ENCODE measurements around the gene CCDC172.

CCDC172 gene, protein sequence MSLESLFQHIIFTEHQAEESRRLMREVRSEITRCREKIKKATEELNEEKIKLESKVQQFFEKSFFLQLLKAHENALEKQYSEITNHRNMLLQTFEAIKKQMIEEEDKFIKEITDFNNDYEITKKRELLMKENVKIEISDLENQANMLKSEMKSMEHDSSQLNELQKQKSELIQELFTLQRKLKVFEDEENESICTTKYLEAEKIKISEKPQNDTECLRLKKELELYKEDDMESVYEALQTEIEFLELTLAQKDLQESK

DNA sequence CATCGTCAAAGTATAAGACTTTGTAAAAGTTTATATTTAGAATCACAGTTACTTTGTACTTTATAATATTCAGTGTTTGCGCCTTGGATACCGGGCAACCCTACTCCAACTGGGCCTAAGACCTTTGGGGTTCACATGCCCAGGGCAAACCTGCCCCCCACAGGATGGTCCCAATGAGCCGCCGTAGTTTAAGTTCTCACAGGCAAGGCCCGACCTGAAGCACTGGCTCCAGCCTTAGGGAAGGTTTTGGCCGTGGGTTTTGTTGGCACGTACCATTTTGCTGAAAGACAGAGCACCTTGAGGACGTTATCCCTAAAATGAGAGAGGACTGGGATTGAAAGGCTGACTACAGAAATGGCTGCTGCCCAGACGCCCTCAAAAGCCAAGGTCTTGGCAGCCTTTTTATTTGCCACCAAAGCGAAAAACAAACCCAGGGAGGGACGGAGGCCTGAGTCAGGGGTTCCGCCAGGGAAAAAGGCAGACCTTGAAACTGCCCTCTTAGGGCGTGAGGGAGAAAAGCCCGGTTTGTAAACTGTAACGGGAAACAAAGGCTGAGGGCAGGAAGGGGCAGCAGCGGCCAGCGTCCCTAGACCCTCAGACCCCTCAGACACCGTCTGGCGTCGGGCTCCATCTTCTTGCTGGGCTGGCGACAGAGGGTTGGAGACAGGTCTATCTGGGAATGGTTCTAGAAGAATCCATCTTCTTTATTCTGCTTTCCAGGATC lies at the start of gene CCDC172:
CCDC172 (plus strand) TSS at position 222 of the 724 bp plus-strand sequence. CDS start 564 bp downstream, outside the sequence.
- FAIRE-seq, result no peak
- no peak for TF ChIP-seq POLR2A (IDR thresholded peaks at IDR 0.05; ENCODE audit: low read depth, low read length)
- DNase-seq (ENCODE audit: insufficient read length, low spot score), result no peak

DNA sequence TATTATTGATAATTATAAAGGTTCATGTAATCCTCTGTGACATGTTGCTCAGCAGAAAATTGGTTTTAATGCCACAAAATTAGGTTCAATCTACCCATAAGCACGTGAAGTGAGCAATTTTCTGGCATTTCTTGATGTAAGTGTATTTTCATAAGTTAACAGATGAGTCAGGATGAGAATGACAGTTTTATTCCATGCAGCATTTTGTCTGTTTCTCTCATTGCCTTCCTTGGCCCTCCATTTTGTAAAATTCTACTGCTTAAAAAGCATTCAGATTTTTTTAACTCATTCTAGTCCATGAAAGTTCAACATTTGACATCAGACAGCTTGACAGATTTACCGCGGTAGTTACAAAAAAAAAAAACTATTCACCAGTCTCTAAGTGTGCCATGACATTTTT lies 47.3 kb upstream of the CCDC172 start:
- FAIRE-seq (no peak), DNase-seq (ENCODE audit: insufficient read length, low spot score) (no peak)
- no peak for TF ChIP-seq POLR2A (IDR thresholded peaks at IDR 0.05; ENCODE audit: low read depth, low read length)

DNA sequence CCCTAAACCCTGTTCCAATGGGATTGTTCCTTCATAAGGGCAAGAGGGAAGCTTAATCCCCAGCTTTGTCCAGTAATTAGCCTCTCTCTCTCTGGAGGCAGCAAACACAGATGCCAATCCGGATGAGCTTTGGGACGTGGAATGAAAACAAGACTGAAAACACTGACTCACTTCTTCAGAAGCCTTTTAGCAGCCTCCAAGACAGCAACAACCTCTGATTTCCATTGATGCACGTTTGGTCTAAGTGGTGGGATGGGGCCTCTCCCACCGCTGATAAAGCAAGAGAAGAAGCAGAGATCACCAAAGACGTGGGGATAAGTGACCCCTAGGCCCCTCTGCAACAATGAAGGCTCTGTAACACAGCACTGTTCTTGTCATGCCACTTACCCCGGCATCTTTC lies 45.4 kb upstream of the CCDC172 start:
- DNase-seq (ENCODE audit: insufficient read length, low spot score) (no peak), FAIRE-seq (no peak)
- TF ChIP-seq POLR2A (IDR thresholded peaks at IDR 0.05; ENCODE audit: low read depth, low read length), result no peak

DNA sequence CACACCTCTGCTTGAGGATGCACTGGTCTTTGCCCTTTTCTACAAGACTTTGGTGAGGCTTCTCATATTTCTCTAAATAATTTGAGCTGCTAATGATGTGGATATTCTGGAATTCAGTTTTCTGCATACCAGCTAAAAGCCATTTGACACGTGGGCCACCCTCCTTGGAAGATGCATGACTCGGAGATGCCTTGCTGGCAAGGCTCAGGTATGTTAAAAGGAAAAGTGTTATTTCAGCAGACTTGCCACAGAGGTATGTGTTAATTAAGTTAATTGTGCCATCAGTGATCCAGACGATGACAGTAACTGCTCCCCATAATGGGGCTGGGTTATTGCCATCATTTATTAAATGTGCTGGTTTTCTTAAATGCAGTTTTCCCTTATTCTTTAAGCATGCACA lies 42.5 kb upstream of the CCDC172 start:
- no peak for TF ChIP-seq POLR2A (IDR thresholded peaks at IDR 0.05; ENCODE audit: low read depth, low read length)
- DNase-seq (ENCODE audit: insufficient read length, low spot score) (no peak), FAIRE-seq (no peak)

DNA sequence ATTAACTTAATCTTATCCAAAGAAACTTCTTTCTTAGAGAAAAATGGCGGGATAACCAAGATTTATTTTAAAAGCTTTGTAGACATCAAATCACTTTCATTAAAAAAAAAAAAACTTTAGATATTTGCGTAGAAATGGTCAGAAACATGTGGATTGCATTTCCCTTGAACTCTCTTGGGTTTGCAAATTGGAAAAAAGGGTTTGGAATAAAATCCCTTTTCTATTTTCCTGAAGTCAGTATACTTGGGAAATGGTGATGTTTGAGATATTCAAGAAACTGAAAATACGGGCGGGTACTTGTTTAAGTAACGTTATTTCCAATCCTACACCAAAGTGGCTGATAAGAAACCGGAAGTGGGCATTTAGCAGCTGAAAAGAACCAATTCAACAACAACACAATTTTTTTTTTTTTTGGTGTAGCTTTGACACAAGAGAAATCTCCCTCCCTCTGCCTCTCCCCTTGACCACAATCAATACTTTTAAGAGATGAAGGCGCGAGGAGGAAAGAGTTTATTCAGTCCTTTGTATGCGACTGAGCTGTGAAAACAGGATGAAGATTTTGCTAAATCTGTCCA lies 37.5 kb upstream of the CCDC172 start:
- TF ChIP-seq POLR2A (IDR thresholded peaks at IDR 0.05; ENCODE audit: low read depth, low read length), result no peak
- FAIRE-seq (no peak), DNase-seq (ENCODE audit: insufficient read length, low spot score) (no peak)

DNA sequence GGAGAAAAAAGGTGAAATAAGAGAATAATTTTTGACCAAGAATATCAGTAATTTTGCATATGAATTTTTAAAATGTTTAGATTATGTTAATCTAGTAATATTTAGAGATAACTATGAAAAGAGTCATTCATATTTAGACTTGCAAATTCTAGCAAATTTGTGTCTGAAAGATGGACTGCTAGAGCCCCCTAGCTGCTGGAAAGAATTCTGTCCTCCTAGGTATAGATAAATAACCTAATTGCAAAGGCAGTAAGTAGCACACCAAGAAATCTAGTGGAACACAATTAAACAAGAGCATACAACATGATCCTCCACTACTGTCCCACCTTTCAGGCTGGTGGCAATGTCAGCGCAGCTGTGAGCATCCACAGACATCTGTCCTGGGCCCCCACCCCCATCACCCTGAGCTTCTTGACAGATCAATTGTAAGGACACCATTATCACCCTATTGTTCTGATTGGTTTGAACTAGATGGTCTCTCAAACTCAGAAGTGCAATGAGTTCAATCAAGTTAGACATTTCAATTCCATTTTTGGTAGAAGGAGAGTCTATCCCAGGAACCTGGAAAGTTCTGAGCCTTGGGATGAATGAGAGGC lies 36.2 kb upstream of the CCDC172 start:
- no peak for DNase-seq (ENCODE audit: insufficient read length, low spot score)
- TF ChIP-seq POLR2A (IDR thresholded peaks at IDR 0.05; ENCODE audit: low read depth, low read length), result no peak
- FAIRE-seq, result no peak

DNA sequence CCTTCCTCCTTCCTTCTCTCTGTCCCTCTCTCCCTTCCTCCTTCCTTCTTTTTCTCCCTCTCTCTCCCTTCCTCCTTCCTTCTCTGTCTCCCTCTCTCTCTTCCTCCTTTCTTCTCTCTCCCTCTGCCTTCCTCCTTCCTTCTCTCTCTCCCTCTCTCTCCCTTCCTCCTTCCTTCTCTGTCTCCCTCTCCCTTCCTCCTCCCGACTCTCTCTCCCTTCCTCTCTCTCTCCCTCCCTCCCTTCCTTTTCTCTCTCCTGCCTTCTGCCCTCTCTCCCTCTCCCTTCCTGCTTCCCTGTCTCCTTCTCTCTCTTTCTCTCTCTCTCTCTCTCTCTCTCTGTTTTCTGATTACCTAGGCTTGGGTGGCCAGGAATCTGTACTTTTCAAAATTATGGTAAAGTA lies 34.6 kb upstream of the CCDC172 start:
- no peak for FAIRE-seq
- no peak for DNase-seq (ENCODE audit: insufficient read length, low spot score)
- no peak for TF ChIP-seq POLR2A (IDR thresholded peaks at IDR 0.05; ENCODE audit: low read depth, low read length)

DNA sequence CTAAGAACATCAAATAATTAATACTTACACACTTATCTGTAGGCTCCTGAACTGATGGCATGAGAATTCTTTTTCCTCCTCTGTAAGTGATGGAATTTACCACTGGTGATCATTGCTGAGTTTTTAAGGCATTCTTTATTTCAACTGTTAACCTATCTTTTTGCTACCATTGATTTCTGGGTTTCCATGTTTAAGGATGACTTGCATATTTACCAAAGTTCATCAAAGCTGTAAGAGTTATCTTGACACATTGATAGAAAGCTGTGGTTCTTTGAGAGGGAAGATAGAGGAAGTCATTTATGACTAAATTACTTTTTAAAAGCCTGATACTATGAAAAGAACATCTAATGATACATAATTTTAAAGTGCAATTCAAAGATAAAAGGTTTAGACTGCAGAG lies 31.8 kb upstream of the CCDC172 start:
- FAIRE-seq, result no peak
- TF ChIP-seq POLR2A (IDR thresholded peaks at IDR 0.05; ENCODE audit: low read depth, low read length), result no peak

DNA sequence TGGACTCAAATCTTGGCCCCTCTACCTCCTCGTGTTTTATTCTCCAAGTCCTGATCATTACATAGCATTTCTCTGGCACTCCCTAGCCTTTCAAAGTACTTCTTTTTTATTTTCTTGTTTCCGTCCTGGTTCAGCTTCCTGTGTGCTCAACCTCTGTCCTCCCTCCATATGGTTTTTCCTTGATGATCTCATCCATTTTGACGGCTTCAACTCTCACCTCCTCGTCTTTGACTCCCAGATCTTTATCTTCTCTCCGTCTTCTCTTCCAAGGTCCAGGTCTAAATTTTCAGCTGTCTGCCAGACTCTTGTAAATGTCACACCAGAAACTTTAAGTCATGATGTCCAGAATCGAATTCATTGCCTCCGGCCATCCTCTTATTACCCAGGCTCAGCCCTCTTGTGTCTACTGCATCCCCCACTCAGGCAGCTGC lies 27.9 kb upstream of the CCDC172 start:
- DNase-seq (ENCODE audit: insufficient read length, low spot score) (no peak), FAIRE-seq (no peak)
- TF ChIP-seq POLR2A (IDR thresholded peaks at IDR 0.05; ENCODE audit: low read depth, low read length), result no peak

More for the DNA sequence above, 31.8 kb upstream of the CCDC172 start:
- no peak for DNase-seq (ENCODE audit: insufficient read length, low spot score)

DNA sequence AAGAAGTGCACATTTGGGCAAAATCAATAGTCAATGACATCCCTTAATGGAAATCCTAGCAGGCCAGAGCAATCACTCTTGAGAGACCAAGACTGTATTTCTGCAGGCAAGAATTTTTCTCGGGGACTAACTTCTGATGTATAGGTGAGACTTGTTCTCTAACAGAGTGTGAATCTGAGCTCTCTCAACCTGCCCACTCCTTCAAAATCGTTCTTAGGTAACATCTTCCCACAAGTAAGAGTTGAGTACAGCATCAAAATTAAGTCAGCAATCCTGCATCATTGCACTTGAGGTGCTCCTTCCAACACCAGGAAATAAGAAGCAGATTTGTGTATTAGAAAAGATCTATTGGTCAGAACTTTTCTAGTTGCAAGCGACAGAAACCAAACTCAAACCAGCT lies 25.7 kb upstream of the CCDC172 start:
- FAIRE-seq (no peak), DNase-seq (ENCODE audit: insufficient read length, low spot score) (no peak)
- TF ChIP-seq POLR2A (IDR thresholded peaks at IDR 0.05; ENCODE audit: low read depth, low read length), result no peak

DNA sequence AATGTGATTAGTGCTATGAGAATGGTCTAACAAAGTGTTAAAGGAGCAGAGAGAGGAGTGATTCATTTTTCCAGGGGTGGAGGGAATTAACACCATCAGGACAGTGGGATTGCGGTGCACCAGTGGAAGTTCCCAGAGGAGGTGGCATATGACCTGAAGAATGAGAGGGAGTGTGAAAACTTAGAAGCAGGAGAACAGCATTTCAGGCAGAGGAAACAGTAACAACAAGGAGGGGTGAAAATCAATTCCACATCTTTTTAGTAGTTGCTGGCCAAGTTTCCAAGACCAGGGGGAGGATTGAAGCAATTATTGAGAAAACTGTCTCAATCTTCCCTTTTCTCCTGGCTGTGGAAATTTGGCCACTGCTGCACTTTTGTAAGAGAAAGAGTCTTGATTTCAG lies 23.7 kb upstream of the CCDC172 start:
- no peak for TF ChIP-seq POLR2A (IDR thresholded peaks at IDR 0.05; ENCODE audit: low read depth, low read length)
- no peak for FAIRE-seq
- DNase-seq (ENCODE audit: insufficient read length, low spot score), result no peak

DNA sequence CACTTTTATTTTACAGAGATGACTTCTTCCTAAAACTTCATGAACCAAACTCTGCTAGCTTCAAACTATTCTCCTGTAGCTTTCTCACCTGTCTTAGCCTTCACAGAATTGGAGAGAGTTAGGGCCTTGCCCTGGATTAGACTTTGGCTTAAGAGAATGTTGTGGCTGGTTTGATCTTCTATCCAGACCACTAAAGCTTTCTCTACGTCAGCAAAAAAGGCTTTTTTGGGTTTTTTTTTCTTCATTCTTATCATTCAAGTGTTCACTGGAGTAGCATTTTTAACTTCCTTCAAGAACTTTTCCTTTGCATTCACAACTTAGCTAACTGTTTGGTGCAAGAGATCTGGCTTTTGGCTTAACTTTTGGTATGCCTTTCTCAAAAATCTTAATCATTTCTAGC lies 19.3 kb upstream of the CCDC172 start:
- DNase-seq (ENCODE audit: insufficient read length, low spot score), result no peak
- no peak for FAIRE-seq
- TF ChIP-seq POLR2A (IDR thresholded peaks at IDR 0.05; ENCODE audit: low read depth, low read length), result no peak

DNA sequence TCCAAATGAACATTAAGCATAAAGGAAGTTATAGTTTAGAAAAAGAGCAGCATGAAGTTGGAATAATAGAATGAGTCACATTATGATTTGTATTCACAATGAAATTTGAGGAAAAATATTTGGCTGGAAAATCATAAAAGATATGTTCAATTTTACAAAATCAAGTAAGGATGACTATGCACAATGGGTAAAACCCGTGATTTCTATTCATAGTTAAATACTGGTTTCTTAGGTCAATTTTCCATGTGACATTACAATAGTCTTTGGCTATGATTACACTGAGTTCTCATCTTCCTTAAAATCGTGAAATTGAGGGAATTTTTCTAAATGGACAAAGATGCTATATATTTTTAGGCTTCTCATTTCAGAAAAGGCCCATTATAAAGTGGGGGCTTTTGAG lies 17.4 kb upstream of the CCDC172 start:
- FAIRE-seq (no peak), DNase-seq (ENCODE audit: insufficient read length, low spot score) (no peak)
- TF ChIP-seq POLR2A (IDR thresholded peaks at IDR 0.05; ENCODE audit: low read depth, low read length), result no peak

DNA sequence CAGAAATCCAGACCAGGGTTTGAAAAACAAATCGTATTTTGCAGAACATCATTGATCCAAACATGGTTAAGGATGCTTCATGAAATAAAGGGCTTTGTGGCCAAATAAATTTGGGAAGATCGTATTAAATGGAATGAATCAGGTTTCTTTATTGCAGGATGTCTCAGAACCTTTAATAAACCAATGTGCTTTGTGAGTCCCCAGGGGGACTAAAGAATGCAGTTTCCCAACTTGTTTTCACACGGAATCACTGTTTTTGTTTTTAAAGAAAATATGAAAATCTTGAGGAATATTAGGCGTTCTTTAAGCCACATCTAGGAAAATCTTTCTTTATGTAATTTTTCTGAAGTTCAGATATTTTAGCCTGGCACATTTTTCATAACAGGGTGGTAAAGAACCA lies 16.8 kb upstream of the CCDC172 start:
- no peak for DNase-seq (ENCODE audit: insufficient read length, low spot score)
- FAIRE-seq, result no peak
- TF ChIP-seq POLR2A (IDR thresholded peaks at IDR 0.05; ENCODE audit: low read depth, low read length), result no peak
